GM12864 (cell line): ENCODE measurements around the gene GDPD2.

ENCODE experiments used
- DNase-seq: peaks from one replicate; pipeline ENCODE4 v3.0.0-alpha.2; 2011; ENCODE audit warnings: low read depth
- H3K4me3 ChIP-seq: 2 replicates; pipeline ENCODE4 v1.5.1; 2011; ENCODE audit warnings: mild to moderate bottlenecking, low read depth, low read length, control low read depth
- CTCF ChIP-seq: IDR thresholded peaks from 2 replicates; pipeline ENCODE4 v1.5.1; 2011; ENCODE audit warnings: low read depth, mild to moderate bottlenecking, moderate library complexity, low read length, control low read depth, inconsistent platforms; ENCODE audit errors: missing control alignments

Gene GDPD2

GRCh38 chrX:70480660-70481018 is 57.5 kb downstream of the GDPD2 start:
- H3K4me3 ChIP-seq, result no peak overlapping the region
- TF ChIP-seq CTCF, result no peak
- no peak for DNase-seq

DNA sequence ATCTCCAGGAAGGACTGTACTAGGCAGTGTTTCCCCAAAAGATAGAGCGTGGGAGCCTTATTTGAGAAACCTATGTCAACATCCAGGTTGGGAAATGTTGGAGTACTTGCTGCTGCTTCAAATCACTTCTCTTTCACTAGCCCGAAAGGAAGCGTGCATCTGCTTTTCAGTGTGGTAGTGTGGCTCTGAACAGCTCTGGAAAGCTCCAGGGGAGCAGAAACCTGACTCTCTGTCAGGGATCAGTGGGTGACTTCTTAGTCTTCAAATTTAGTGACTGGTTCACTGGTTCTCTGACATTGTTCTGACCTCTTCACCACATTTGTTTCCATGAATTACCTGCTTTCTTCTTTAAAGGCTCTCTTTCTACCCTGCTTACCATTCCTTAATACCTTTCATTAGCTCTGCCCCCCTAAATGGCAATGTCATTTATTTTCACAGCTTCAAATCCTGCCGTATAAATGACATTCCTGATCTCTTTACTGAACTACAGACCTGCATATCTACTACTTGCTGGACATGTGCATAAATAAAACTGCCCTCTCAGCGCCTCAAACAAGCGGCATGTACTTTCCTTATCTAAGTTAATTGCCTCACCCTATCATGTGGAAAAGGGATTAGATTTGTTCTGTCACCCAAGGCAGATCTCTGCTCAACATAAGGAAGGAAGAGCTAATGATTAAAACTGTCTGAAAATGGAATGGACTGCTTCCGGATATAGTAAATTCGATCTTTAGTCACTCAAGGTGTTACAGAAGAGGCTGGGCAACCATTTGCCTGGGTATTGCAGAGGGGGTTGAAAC is 58.6 kb downstream of the GDPD2 start:
- no peak overlapping the region for H3K4me3 ChIP-seq
- no peak for TF ChIP-seq CTCF
- DNase-seq, result no peak

GRCh38 chrX:70482300-70482699 is 59.2 kb downstream of the GDPD2 start:
- TF ChIP-seq CTCF, result no peak
- DNase-seq, result no peak
- H3K4me3 ChIP-seq, result no peak overlapping the region
